AG10803 (cell line): Measurements from ENCODE around the gene GOLGA1.

Source experiments
- DNase-seq: peaks from one replicate; pipeline ENCODE4 v3.0.0; 2010; ENCODE audit warnings: low read depth
- H3K4me3 ChIP-seq: 2 replicates; pipeline ENCODE4 v1.5.1; 2011; ENCODE audit warnings: mild to moderate bottlenecking, low read length, control low read depth
- CTCF ChIP-seq: conservative IDR thresholded peaks from 2 replicates; pipeline ENCODE4 v1.5.1; 2011; ENCODE audit warnings: mild to moderate bottlenecking, low read length, control low read depth, inconsistent platforms

GOLGA1 gene

GRCh38 chr9:124894035-124894740 is 46.7 kb downstream of the GOLGA1 start:
- no peak for DNase-seq
- no peak for TF ChIP-seq CTCF
- no peak overlapping the region for H3K4me3 ChIP-seq

GRCh38 chr9:124890179-124890578 is 50.7 kb downstream of the GOLGA1 start:
- no peak overlapping the region for H3K4me3 ChIP-seq
- DNase-seq = no peak
- no peak for TF ChIP-seq CTCF

- DNase-seq = no peak
- no peak overlapping the region for H3K4me3 ChIP-seq
- no peak for TF ChIP-seq CTCF
Measured at GRCh38 chr9:124889006-124889405, 51.9 kb downstream of the GOLGA1 start.

GRCh38 chr9:124887832-124888231 is 53.1 kb downstream of the GOLGA1 start:
- H3K4me3 ChIP-seq = no peak overlapping the region
- DNase-seq = no peak
- TF ChIP-seq CTCF = no peak

GRCh38 chr9:124886866-124887492 is 53.9 kb downstream of the GOLGA1 start:
- no peak for TF ChIP-seq CTCF
- no peak overlapping the region for H3K4me3 ChIP-seq
- DNase-seq = no peak

- TF ChIP-seq CTCF = no peak
- DNase-seq = no peak
- H3K4me3 ChIP-seq = no peak overlapping the region
Measured at GRCh38 chr9:124886461-124886860, 54.4 kb downstream of the GOLGA1 start.

GRCh38 chr9:124885551-124885950 is 55.3 kb downstream of the GOLGA1 start:
- no peak for DNase-seq
- no peak overlapping the region for H3K4me3 ChIP-seq
- TF ChIP-seq CTCF = no peak
